Measurements from ENCODE around the gene MAP1LC3B2. TPM values are rescaled to one million over a fixed set of nuclear protein-coding genes. Genes with fewer than 3 reads are reported as not detected.

MAP1LC3B2 gene
- total and polyA plus RNA-seq, 2 of the 13 experiments (the other 11 are each of a cell fraction or from before 2014, with no cell fraction given): 0.60 to 2.2 TPM

- TF ChIP-seq, protein P1, sequence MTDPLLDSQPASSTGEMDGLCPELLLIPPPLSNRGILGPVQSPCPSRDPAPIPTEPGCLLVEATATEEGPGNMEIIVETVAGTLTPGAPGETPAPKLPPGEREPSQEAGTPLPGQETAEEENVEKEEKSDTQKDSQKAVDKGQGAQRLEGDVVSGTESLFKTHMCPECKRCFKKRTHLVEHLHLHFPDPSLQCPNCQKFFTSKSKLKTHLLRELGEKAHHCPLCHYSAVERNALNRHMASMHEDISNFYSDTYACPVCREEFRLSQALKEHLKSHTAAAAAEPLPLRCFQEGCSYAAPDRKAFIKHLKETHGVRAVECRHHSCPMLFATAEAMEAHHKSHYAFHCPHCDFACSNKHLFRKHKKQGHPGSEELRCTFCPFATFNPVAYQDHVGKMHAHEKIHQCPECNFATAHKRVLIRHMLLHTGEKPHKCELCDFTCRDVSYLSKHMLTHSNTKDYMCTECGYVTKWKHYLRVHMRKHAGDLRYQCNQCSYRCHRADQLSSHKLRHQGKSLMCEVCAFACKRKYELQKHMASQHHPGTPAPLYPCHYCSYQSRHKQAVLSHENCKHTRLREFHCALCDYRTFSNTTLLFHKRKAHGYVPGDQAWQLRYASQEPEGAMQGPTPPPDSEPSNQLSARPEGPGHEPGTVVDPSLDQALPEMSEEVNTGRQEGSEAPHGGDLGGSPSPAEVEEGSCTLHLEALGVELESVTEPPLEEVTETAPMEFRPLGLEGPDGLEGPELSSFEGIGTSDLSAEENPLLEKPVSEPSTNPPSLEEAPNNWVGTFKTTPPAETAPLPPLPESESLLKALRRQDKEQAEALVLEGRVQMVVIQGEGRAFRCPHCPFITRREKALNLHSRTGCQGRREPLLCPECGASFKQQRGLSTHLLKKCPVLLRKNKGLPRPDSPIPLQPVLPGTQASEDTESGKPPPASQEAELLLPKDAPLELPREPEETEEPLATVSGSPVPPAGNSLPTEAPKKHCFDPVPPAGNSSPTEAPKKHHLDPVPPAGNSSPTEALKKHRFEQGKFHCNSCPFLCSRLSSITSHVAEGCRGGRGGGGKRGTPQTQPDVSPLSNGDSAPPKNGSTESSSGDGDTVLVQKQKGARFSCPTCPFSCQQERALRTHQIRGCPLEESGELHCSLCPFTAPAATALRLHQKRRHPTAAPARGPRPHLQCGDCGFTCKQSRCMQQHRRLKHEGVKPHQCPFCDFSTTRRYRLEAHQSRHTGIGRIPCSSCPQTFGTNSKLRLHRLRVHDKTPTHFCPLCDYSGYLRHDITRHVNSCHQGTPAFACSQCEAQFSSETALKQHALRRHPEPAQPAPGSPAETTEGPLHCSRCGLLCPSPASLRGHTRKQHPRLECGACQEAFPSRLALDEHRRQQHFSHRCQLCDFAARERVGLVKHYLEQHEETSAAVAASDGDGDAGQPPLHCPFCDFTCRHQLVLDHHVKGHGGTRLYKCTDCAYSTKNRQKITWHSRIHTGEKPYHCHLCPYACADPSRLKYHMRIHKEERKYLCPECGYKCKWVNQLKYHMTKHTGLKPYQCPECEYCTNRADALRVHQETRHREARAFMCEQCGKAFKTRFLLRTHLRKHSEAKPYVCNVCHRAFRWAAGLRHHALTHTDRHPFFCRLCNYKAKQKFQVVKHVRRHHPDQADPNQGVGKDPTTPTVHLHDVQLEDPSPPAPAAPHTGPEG (CRISPR knock-in tag; IDR thresholded peaks at IDR 0.05): no peak
- TF ChIP-seq ZNF260 (CRISPR knock-in tag; IDR thresholded peaks at IDR 0.05; ENCODE audit: borderline replicate concordance, low read depth) (no peak), SMAD9 (CRISPR knock-in tag; IDR thresholded peaks at IDR 0.05) (no peak), MTA1 (CRISPR knock-in tag; IDR thresholded peaks at IDR 0.05; ENCODE audit: borderline replicate concordance) (no peak), TRIM24 (CRISPR knock-in tag; IDR thresholded peaks at IDR 0.05) (no peak), ZNF570 (CRISPR knock-in tag; IDR thresholded peaks at IDR 0.05; ENCODE audit: borderline replicate concordance) (no peak), EEA1 (CRISPR knock-in tag; IDR thresholded peaks at IDR 0.05; ENCODE audit: borderline replicate concordance) (no peak), CAMTA2 (CRISPR knock-in tag; IDR thresholded peaks at IDR 0.05; ENCODE audit: borderline replicate concordance) (no peak), KMT2A (CRISPR knock-in tag; IDR thresholded peaks at IDR 0.05) (no peak), TCF7 (IDR thresholded peaks at IDR 0.05; ENCODE audit: low read depth) (peak; percentile 78), SIX4 (CRISPR knock-in tag; IDR thresholded peaks at IDR 0.05) (0 out of 2 replicates have a peak, but pooled peaks have one; percentile 54), ZNF546 (CRISPR knock-in tag; conservative IDR thresholded peaks at IDR 0.05) (no peak), CCDC6 (CRISPR knock-in tag; IDR thresholded peaks at IDR 0.05) (no peak), ZFP36L2 (CRISPR knock-in tag; IDR thresholded peaks at IDR 0.05) (no peak), RARG (CRISPR knock-in tag; IDR thresholded peaks at IDR 0.05; ENCODE audit: low read depth) (no peak), ZNF414 (CRISPR knock-in tag; IDR thresholded peaks at IDR 0.05) (no peak), MATR3 (CRISPR knock-in tag; IDR thresholded peaks at IDR 0.05) (no peak)
- TF ChIP-seq, protein P2, sequence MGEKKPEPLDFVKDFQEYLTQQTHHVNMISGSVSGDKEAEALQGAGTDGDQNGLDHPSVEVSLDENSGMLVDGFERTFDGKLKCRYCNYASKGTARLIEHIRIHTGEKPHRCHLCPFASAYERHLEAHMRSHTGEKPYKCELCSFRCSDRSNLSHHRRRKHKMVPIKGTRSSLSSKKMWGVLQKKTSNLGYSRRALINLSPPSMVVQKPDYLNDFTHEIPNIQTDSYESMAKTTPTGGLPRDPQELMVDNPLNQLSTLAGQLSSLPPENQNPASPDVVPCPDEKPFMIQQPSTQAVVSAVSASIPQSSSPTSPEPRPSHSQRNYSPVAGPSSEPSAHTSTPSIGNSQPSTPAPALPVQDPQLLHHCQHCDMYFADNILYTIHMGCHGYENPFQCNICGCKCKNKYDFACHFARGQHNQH (CRISPR knock-in tag; IDR thresholded peaks at IDR 0.05): no peak
- TF ChIP-seq, protein P3, sequence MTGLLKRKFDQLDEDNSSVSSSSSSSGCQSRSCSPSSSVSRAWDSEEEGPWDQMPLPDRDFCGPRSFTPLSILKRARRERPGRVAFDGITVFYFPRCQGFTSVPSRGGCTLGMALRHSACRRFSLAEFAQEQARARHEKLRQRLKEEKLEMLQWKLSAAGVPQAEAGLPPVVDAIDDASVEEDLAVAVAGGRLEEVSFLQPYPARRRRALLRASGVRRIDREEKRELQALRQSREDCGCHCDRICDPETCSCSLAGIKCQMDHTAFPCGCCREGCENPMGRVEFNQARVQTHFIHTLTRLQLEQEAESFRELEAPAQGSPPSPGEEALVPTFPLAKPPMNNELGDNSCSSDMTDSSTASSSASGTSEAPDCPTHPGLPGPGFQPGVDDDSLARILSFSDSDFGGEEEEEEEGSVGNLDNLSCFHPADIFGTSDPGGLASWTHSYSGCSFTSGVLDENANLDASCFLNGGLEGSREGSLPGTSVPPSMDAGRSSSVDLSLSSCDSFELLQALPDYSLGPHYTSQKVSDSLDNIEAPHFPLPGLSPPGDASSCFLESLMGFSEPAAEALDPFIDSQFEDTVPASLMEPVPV (CRISPR knock-in tag; IDR thresholded peaks at IDR 0.05): no peak
- TF ChIP-seq, protein P4, sequence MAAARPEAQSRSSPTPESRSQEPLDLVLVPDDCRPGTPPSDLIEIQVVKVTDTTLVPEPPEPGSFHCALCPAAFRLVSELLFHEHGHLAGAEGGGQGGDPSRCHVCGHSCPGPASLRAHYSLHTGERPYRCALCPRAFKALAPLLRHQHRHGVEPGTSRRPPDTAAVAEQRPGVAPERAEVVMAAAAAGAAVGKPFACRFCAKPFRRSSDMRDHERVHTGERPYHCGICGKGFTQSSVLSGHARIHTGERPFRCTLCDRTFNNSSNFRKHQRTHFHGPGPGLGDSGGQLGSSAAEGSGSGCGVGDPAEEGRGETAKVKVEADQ (CRISPR knock-in tag; IDR thresholded peaks at IDR 0.05; ENCODE audit: borderline replicate concordance): no peak
Measured at GRCh38 chr12:116529048-116529447, 30.1 kb upstream of the MAP1LC3B2 start (continued).
